RWPE2 (cell line): ENCODE measurements around the gene MEIS1.

Experiments used
- ATAC-seq: fragments of 200-7000 bp; cut with Tn5 transposase; 3 replicates; pipeline ENCODE4 v1.9.1; 2021; ENCODE audit warnings: low read depth
- DNase-seq: peaks from one replicate; pipeline ENCODE4 v3.0.0-alpha.2; 2020; ENCODE audit warnings: low spot score
- H3K27ac ChIP-seq: fragments of 450-650 bp; 2 replicates; pipeline ENCODE4 v1.5.1; 2017; ENCODE audit warnings: mild to moderate bottlenecking; ENCODE audit not compliant: poor library complexity, severe bottlenecking
- H3K27me3 ChIP-seq: fragments of 250-450 bp; sonication (Bioruptor Pico); 2 replicates; pipeline ENCODE4 v1.5.1; 2021; ENCODE audit warnings: mild to moderate bottlenecking, moderate library complexity; ENCODE audit not compliant: insufficient read depth, poor library complexity, severe bottlenecking
- H3K36me3 ChIP-seq: fragments of 250-450 bp; sonication (Bioruptor Pico); 2 replicates; pipeline ENCODE4 v1.5.1; 2020; ENCODE audit warnings: low read depth, mild to moderate bottlenecking, moderate library complexity
- H3K4me1 ChIP-seq: fragments of 250-450 bp; sonication (Bioruptor Pico); 2 replicates; pipeline ENCODE4 v1.5.1; 2021; ENCODE audit warnings: mild to moderate bottlenecking, moderate library complexity; ENCODE audit not compliant: insufficient read depth, poor library complexity, severe bottlenecking
- H3K4me3 ChIP-seq: fragments of 250-450 bp; sonication (Bioruptor Pico); 2 replicates; pipeline ENCODE4 v1.5.1; 2021; ENCODE audit warnings: mild to moderate bottlenecking, moderate library complexity; ENCODE audit not compliant: severe bottlenecking
- H3K9me3 ChIP-seq: fragments of 250-450 bp; sonication (Bioruptor Pico); 2 replicates; pipeline ENCODE4 v1.5.1; 2021; ENCODE audit warnings: mild to moderate bottlenecking, moderate library complexity; ENCODE audit not compliant: severe bottlenecking
- CTCF ChIP-seq: fragments of 450-650 bp; IDR thresholded peaks from one replicate; pipeline ENCODE4 v1.5.1; 2017; ENCODE audit warnings: mild to moderate bottlenecking, moderate library complexity; ENCODE audit not compliant: poor library complexity, severe bottlenecking

MEIS1 gene

GRCh38 chr2:66601624-66602023 lies 166.7 kb downstream of the MEIS1 start:
- no peak overlapping the region for H3K27ac ChIP-seq
- ATAC-seq (no peak), DNase-seq (no peak)
- peaks cover 5% of the 10 kb centered on the region; the same call in 1 of the 2 replicates for H3K36me3 ChIP-seq
- no peak overlapping the region for H3K4me3 ChIP-seq
- no peaks in the 10 kb centered on the region for H3K9me3 ChIP-seq
- peaks cover 6% of the 10 kb centered on the region for H3K4me1 ChIP-seq
- H3K27me3 ChIP-seq = no peaks in the 10 kb centered on the region
- no peak for TF ChIP-seq CTCF

DNA sequence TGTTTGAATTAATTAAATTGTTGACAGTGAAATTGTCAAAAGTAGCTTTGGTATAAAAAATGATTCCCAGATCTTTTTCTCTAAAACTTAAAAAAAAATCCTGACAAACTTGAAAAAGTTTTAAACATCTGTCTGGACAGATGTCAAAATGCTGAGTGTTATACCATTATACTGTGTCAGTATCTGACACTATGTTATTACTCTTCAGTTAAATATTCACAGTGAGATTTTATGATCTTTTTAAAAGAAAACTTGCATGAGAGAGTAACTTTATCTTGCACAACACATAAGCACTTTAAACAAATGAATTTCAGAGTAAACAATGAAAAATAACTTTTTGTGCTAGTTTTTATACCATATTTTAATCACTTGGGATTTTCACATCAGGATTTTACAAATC lies 167.4 kb downstream of the MEIS1 start:
- no peak for ATAC-seq
- H3K4me3 ChIP-seq = no peak overlapping the region
- no peak overlapping the region for H3K27ac ChIP-seq

DNA sequence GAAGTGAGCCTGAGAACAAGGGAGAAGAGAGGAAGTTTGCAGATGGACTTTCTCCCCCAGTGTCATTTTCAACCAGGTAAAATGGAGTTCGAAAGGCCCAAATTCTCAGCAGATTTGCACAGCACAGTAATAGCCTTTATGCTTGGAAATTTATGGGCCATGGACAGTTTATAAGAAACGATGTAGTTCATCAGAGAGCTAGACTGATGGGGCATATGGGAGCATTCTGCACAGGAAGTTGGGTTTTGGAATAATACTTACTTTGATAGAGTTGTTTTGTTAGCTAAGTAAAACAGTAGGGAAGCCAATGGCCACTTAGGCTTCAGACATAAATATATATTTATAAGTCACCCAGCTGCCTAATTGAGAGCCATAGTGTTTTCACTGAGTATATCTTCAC lies 169.4 kb downstream of the MEIS1 start:
- Histone ChIP-seq H3K27ac (no peak overlapping the region), H3K36me3 (peaks cover 5% of the 10 kb centered on the region; the same call in 1 of the 2 replicates), H3K9me3 (no peaks in the 10 kb centered on the region), H3K27me3 (no peaks in the 10 kb centered on the region), H3K4me3 (no peak overlapping the region), H3K4me1 (peaks cover 6% of the 10 kb centered on the region)
- DNase-seq (no peak), ATAC-seq (no peak)
- TF ChIP-seq CTCF = no peak

More for the DNA sequence above, 167.4 kb downstream of the MEIS1 start:
- DNase-seq = no peak
- TF ChIP-seq CTCF = no peak
- Histone ChIP-seq H3K9me3 (no peaks in the 10 kb centered on the region), H3K27me3 (no peaks in the 10 kb centered on the region), H3K4me1 (peaks cover 6% of the 10 kb centered on the region), H3K36me3 (peaks cover 5% of the 10 kb centered on the region; the same call in 1 of the 2 replicates)

DNA sequence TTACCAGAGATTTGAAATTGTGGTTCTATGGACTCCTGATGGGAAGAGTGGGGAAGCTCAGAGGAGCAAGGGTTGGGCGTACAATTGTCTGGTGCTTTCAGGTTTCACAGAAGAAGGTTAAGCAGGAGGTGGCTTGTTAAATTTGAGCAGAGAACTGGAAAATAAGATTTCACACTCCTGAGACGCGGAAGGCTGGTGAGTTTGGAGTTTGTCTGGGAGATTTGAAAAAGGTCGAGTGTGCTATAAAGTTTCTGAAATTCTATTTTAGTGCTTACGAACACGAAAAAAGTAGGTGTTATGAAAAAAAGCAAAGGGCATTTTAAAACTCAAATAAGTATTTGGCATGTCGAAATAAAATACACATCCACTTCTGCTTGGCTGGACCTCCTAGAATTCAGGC lies 170.1 kb downstream of the MEIS1 start:
- TF ChIP-seq CTCF = no peak
- ATAC-seq (no peak), DNase-seq (no peak)
- Histone ChIP-seq H3K36me3 (peaks cover 5% of the 10 kb centered on the region; the same call in 1 of the 2 replicates), H3K4me1 (peaks cover 6% of the 10 kb centered on the region), H3K27me3 (no peaks in the 10 kb centered on the region), H3K9me3 (no peaks in the 10 kb centered on the region), H3K27ac (no peak overlapping the region), H3K4me3 (no peak overlapping the region)

- Histone ChIP-seq H3K27ac (no peak overlapping the region), H3K4me1 (no peaks in the 10 kb centered on the region), H3K27me3 (no peaks in the 10 kb centered on the region), H3K9me3 (no peaks in the 10 kb centered on the region), H3K4me3 (no peak overlapping the region), H3K36me3 (peaks cover 5% of the 10 kb centered on the region; the same call in 1 of the 2 replicates)
- peak; percentile 20 for TF ChIP-seq CTCF
- DNase-seq (no peak), ATAC-seq (no peak)
These were observed 172.2 kb downstream of the MEIS1 start for GRCh38 chr2:66607152-66607551.
